ENCODE data around the gene TANK.
"Not testable (repeated sequence)": the region's sequence is repeated elsewhere in the genome, so short reads cannot be mapped to it uniquely, and the experiment has no call there.

The TANK gene

GRCh38 chr2:161170377-161170776, 10.1 kb downstream of the TANK start:
- no peak for DNase-seq

DNA sequence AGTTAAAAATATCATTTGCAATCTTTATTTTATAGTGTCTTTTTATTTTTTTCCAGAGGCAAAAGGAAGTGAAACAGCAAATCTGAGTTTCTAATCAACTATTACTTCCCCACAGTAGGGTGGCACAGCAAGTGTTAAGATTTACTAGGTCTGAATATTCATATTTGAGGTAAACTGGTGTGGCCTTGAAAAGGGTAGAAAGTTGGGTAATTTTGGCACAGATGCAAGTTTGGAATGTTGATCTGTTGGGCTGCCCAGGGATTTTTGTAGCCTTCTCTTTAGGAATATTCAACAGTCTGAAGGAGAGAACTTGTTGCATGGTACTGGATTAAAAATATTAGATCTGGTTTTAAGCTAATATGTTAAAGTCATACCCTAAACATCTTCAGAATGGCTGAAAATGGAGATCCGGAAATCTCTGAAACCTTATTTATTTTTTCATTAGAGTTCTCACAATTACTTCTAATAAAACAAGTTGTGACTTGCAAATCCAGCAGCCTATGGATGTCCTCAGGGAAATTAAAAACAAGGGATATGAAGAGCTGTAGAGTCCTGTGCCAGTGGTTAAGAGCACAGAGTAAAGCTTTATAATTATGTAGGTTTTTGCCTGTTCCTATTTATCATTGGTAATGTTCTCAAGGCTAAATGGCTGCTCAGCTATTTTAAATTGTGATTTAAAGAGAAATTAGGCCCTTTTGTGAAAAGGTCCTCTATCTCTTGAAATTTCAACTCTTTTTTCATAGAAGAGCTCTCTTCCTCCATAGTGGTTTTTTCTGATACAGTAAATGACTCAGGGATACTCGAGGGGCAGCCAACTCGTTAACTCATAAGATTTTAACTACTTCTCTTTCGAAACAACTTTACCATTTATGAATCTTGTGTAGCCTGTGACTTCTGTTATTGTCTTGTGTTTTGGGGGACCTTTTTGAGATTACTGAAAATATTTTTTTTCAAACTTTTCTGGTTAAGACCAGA, 11.0 kb downstream of the TANK start:
- DNase-seq: no peak

DNA sequence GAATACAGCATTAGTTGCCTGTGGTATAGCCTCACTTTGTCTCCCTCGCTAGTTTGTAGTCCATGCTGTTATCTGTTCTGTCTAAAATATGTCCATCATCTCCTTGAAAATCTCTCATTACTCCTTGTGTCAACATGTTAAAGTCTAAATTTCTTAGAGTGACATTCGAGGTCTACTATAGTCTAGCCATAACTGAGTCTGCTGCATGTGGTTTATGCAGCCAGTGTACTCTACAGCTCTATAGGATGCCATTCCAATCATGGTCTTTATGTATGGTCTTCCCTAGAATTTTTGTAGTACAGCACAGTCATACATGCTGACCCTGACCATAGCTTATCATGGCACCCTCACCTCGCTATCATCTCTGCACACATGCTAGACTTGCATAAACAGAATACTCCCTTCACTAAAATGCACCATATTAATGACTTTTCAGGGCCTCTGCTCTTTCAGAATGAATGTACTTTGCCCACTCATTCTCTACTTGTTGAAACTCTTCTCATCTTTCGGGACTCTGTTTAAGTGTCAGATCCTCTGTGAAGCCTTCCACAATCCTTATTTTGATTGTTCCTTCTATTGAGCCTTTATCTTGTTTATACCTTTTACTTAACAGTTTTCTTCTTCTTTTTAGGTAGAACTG, 12.8 kb downstream of the TANK start:
- no peak for DNase-seq

- no peak for DNase-seq
Measured at GRCh38 chr2:161173541-161174194, 13.4 kb downstream of the TANK start.

- no peak for DNase-seq
Measured at GRCh38 chr2:161177969-161178368, 17.7 kb downstream of the TANK start.

DNA sequence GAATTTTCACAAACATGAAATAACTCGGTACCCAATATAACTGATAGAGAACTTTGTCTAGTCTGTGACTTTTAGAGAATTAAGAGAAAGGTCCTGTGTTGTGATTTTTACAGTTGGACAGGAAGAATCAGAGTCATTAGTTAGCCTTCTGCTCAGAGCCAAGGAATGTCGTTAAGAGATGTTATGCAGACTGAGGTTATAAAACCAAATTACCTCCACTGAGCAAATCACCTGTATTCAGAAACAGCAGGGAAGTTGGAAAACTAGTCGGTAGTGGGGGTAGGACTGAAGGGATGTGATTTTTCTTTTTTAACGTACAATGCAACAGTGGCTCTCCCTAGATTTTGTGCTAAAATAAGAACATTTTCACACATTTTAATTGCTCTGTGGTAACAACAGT, 18.5 kb downstream of the TANK start:
- no peak for DNase-seq

DNA sequence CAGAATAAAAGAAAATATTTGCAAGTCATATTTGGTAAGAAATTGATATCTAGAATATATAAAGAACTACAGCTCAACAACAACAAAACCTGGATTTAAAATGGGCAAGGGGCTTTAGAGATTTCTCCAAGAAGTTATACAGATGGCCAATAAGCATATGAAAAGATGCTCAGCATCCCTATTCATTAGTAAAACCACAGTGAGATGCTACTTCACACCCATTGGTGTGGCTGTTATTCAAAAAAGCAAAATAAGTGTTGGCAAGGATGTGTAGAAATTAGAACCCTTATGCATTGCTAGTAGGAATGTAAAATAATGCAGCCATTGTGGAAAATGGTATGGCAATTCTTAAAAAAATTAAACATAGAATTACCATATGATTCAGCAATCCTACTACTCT, 29.8 kb downstream of the TANK start:
- DNase-seq: no peak

DNA sequence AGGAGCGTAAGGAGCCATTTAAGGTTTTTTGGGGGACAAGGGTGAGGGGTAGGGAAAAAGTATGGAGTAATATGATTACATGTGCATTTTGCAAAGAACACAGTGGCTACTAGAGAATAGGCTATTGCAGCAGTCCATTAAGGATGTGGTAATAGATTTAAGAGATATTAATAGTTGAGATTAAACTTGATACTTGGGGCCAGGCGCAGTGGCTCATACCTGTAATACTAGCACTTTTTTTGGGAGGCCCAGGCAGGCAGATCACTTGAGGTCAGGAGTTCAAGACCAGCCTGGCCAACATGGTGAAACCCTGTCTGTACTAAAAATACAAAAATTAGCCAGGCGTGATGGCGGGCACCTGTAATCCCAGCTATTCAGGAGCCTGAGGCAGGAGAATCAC, 35.4 kb downstream of the TANK start:
- not testable (repeated sequence) for DNase-seq

DNA sequence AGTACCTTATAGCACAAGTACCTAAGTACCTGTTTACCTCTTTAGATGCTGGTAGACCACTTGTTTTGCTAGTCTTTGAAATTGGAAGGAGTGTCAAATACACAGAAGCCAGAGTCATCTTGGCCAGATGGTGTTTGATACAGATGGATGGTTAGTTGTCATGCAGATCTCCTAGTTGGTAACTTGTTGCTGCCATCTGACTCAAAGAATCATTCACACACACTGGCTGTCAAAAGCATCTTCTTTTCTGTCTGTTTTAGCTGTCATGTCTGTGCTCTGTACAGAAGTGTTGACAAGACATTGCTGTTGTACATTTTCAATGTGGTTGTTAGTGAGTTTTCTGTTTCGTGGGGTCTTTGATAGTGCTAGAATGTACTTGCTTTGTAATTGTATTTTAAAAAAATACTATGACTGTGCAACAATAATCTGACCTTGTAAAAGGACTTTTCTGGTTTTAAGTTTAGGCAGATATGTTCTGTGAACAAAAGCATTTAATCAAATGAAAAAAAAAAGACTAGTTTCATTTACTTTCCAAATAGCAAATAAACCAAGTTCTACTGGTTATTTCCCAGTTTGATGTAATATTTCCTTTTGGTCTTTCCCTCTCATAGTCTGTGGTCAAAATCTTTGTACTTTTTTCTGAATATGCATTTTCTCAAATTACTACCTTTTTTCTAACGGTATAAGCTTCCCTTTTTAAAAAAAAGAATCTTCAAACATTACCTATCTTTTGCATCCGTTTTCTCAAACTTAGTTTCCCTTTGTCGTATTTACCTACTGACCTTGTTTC, 39.9 kb downstream of the TANK start:
- no peak for DNase-seq

GRCh38 chr2:161204846-161205245, 44.6 kb downstream of the TANK start:
- DNase-seq: no peak

DNA sequence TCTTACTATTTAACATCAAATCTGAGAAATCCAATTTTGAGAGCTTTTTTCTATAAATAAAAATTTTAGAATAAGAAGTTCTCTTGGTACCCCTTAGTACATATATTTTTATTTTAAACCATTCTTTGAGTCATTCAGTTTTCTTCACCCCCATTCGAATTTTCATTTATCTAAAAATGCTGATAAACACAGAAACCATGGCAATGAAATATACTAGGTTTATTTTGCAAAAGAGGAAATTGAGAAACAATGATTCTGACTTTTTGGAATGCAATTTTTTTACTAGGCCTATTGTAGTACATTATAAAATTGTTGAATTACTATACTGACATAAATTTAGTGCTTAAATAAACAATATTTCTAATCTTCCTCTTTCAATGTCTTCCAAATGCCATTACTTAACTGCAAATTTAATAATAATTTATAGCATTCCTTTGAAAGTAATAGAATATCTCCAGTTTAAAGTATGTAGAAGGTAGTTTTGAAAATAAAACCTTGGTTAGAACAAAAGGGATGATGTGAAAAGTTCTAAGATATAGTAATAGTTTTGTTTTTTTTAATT, 46.3 kb downstream of the TANK start:
- no peak for DNase-seq

GRCh38 chr2:161207941-161208340, 47.7 kb downstream of the TANK start:
- DNase-seq: no peak

DNA sequence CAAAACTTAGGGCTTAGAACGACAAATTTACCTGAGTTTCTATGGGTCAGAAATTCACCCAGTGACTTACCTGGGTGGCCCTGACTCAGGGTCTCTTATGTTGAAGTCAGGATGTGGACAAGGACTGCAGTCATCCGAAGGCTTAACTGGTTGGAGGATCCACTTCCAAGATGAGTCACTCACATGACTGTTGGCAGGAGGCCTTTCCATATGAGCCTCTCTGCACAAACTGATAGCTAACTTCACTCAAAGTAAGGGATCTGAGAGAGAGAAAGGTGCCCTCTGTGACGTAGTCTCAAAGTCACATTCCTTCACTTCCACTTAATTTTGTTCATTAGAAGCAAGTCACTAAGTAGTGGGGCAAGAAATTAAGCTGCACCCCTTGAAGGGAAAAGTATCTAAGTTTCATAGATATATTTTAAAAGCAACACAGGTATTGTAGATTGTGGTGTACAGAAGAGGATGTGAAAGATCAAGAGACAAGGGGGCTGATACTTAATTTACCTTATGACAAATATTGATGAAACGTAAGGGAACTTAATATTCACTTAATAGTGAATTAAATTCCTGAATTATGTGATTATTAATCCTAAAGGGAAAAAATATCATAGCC, 48.4 kb downstream of the TANK start:
- no peak for DNase-seq

DNA sequence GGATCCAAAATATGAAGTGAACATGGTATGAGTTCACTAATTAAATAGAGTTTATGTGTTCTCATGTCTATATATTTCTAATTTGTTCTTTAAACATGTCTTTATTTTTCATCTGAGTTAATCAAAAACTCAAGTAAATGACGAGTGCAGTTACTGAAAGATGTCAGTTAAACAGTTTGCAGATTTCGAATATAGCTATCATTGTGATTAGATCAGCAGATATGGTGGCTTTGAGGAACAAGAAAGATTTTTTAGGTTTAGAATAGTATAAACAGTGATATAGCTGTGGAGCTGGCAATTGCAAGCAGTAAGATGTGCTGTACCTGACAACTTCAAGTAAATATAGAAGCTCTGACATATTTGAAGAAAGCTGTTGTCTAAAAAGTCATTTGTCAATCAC, 49.7 kb downstream of the TANK start:
- DNase-seq: no peak

DNA sequence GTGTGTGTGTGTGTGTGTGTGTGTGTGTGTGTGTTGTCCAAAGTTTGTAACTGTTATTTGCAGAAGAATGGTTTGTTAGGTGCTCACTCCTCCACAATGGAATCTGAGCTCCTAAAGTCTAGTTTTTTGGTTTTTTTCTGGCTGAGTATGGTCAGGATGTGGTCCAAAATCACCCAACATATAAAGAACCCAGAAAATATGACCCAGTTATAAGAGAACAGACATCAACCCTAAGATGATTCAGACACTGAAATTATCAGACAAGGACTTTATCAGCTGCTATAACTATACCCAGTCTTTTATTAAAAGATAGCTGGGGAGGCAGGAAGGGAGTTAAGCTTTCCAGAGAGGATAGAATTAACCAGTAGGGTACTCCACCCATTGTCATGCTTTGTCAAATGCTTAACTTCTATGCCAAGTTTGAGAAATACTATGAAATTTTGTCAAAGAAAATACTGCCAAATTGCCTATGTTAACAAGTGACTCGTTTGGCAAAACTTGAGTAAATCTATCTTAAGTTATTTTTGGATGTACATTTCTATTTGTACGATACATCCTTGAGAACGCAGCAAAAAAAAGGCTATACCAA, 57.5 kb downstream of the TANK start:
- DNase-seq: no peak

GRCh38 chr2:161219211-161219610, 59.0 kb downstream of the TANK start:
- DNase-seq: no peak

DNA sequence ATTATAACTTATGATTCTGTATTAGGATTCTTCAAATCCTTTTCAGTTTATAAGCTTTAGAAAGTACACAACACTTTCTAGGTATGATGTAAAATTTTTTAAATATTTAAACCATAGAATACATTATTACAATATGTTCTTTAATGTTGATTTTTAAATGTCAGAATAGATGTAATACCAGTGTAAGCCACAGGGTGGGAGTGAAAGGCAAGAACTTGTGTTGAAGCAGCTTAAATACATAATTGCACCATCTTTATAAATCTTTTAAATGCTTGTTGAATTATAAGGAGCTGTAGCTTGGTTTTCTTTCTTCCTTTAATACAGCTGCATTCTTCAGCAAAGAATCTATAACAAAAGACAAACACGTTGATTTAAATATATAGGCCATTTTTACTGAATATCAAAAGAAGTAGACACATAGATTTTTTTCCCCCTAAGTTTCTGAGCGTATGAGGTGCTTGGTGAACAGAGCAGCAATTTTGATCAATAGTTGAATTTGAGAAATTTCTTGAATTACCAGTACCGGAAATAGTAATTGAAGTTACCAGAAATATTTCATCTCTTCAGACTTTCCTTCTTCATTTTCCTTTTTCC, 63.0 kb downstream of the TANK start:
- no peak for DNase-seq

DNA sequence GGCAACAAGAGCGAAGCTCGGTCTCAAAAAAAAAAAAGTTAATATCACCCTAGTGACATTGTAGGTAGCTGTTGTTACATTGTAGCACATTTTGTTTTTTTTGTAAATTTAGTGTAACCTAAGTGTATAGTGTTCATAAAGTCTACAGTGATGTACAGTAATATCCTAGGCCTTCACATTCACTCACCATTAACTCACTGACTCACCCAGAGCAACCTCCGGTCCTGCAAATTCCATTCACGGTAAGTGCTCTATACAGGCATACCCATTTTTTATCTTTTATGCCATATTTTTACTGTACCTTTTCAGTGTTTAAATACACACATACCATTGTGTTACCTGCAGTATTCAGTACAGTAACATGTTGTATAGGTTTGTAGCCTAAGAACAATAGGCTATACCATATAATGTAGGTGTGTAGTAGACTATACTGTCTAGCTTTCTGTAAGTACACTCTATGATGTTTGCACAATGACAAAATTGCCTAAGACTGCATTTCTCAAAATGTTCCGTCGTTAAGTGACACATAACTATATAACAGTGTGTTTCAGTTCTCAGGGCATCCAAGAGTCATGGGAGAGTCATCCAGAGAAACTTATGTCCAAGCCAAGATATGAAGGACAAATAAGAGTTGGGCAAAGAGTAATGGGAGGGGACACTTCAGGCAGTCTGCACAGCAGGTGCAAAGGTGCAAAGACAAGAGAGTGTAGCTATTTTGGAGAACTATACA, 68.4 kb downstream of the TANK start:
- no peak for DNase-seq

DNA sequence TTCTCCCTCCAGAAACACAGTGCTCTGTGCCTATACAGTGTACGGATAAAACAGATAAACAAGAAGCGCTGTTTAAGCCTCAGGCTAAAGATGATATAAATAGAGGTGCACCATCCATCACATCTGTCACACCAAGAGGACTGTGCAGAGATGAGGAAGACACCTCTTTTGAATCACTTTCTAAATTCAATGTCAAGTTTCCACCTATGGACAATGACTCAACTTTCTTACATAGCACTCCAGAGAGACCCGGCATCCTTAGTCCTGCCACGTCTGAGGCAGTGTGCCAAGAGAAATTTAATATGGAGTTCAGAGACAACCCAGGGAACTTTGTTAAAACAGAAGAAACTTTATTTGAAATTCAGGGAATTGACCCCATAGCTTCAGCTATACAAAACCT, 70.7 kb downstream of the TANK start:
- DNase-seq: no peak

DNA sequence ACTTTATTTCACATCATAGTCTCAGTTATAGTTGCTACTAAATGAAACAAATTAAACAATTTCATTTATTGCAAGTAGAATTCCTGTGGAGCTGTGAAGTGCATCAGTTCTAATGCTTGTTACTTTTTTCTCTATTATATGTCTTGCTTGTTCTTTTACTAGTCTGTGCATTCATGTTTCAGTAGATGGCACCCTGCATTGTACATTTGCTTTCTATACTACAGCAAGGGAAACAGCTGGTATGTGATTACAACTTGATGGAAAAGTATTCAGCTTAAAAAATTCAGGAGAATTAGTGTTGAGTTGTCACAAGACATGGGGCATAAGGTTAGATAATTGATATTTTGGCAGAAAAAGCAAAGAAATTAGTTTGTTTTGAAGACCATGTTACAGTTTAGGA, 72.3 kb downstream of the TANK start:
- DNase-seq: no peak
